ENCODE results near the gene OR9Q1.

Gene OR9Q1

GRCh38 chr11:58034471-58034870, 10.8 kb downstream of the OR9Q1 start:
- no peak for DNase-seq

DNA sequence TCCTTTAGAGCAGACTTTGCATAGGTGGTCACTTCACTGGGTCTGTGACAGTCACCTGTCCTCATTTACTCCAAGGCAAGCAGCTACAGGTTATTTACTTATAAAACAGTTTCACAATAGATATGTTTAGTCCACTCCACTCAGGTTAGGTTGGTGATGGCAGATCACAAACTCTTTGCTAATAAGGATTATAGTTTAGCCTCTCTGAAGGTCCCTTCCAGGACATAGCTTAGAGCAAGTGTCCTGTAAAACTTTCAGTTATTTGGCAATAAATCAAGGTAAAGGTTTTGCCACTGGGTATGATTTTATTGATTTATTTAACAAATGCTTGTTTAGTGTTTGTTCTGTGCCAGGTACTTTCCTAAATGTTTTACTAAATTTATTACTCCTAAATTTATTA, 15.9 kb downstream of the OR9Q1 start:
- no peak for DNase-seq

DNA sequence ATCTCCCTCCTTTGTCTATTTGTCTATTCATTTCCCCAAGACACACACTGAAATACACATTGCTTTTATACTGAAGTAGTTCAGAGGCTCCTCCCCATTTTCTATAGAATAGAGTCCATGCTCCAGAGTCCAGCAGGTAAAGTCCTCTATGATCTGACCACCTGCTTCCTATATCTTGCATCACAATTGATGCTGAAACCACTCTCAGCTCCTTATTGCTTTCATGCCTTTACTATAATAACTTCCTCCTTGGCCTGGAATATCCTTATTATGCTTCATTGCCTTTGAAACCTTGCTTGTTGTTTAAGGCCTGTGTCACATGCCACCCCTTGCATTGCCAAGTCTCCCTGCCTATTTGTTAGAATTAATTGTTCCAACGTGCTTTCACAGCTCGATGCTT, 19.7 kb downstream of the OR9Q1 start:
- DNase-seq: no peak

GRCh38 chr11:58046231-58046630, 22.6 kb downstream of the OR9Q1 start:
- DNase-seq: no peak

DNA sequence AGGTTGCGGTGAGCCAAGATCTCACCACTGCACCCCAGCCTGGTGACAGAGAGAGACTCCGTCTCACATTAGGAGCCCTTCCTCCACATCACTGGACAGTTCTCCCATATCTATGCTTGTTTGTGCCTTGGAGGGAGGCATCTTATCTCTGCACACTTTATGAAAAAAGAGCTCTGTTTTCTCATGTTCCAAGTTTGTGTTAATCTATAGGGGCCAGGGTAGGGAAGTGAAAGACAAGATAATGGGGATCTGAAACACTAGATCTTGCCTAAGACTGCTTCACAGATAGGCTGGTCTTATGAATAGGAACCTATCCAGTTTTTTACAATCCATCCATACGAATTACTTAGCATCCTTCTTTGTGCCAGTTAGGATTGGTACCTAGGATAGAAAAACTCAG, 24.1 kb downstream of the OR9Q1 start:
- DNase-seq: no peak

DNA sequence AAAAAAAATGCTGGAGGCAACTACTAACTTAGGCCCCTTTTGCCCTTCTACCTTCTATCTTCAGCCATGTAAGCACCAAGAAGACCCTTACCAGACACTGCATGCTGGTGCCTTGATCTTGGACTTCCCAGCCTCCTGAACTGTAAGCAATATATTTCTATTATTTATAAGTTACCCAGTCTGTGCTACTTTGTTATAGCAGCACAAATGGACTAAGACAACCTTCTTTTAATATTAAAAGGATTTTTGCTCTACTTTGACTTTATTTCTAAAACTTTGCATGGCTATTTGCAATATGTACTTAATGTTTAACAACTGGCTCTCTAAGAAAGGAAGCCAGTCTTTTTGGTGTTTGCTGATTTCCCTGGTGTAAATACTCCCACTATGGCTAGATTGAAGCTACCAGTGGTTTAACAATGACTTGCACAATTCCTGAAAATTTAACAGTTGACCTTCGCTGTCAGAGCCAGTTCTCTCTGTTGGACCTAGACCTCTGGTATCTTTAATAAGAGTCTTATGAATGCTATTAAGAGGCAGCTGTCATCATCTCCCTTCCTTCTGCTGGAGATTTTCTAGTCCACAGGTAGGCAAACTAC, 32.2 kb downstream of the OR9Q1 start:
- DNase-seq: no peak

GRCh38 chr11:58057481-58057880, 33.8 kb downstream of the OR9Q1 start:
- no peak for DNase-seq

GRCh38 chr11:58058276-58059006, 34.8 kb downstream of the OR9Q1 start:
- DNase-seq: no peak

GRCh38 chr11:58059007-58059350, 35.3 kb downstream of the OR9Q1 start:
- DNase-seq: no peak

DNA sequence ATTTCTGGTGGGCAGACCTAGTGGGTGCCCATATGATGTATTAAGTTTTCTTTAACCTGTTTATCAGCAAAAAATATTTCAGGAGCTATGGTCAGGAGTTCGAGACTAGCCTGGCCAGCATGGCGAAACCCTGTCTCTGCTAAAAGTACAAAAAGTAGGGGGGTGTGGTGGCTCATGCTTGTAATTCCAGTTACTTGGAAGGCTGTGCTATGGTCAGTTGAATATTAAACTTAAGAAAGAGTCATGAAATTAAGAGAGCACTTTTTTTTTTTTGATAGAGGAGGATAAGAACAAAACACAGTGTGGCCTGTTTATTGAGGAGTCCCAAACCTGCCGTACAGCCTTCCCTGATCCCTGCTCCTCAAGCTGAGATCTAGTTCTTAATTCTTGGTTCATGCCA, 36.9 kb downstream of the OR9Q1 start:
- DNase-seq: no peak

DNA sequence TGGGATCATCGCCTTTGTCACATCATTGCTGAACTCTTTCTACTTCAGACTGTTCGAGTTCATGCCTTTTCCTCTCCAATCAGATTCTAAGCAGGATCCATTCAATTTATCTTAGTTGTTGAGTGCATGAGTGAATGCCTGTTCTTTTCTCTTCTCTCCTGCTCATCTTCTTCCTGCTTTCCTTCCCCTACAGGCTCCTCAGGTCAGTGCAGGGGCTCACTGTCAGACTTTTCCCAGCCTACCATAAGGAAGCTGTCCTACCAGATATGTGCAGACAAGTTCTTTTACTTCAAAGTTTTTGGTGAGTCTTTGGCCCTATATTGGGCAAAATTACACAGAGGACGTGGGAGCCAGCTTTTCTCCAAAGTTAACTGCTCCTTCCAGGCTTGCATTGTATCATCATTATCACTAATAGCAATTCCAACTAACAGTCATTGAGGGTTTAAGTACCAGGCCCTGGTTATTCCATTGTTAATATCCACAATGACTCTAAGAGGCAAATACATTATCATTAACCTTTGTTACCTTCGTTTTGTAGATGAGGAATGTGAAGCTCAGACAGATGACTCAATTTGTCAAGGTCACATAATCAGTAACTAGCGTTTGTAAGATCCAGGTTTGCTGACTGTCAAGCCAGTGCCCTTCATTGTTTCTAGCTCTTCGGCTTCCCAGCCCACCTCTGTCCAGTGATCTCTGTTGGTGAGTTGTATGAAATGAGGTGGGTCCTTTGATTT, 37.4 kb downstream of the OR9Q1 start:
- no peak for DNase-seq

GRCh38 chr11:58061813-58062212, 38.1 kb downstream of the OR9Q1 start:
- DNase-seq: no peak

DNA sequence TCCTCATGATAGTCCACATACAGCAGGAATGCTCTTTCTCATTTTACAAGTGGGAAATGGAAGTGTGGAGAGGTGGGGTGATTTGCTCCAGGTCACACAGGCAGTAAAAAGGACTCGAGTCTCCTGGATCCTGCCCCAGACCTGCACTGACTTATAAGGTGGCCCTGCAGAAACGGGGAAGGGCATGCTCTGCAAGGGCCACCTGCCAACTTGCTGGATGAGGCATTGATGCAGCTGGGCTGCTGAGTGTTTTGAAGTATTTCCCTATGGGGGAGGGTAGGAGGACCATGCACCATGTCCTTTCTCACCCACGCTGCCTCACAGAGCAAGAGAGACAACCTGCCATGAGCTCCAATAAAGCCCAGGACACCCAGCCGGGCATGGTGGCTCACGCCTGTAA, 44.0 kb downstream of the OR9Q1 start:
- no peak for DNase-seq

DNA sequence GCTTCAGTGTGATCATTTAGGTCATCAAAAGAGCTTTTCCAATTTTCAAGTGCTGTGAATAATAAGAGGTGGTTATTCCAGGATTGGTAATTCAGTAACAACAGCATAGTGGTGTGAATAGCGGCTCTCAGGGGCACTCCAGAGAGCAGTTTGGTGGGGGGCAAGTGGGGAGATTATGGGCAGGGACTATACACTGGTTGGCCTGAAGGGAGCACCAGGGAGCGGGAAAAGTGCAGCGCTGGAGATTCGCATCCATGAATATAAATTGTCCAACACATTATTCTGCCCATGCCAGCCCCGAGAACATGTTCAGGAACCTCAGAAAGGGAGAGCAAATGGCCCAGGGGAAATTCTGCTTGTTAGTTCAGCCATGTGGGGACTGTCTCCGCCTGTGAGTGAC, 45.0 kb downstream of the OR9Q1 start:
- no peak for DNase-seq

- DNase-seq: no peak
These were observed 46.9 kb downstream of the OR9Q1 start for GRCh38 chr11:58070585-58070984.

- no peak for DNase-seq
These were observed 52.1 kb downstream of the OR9Q1 start for GRCh38 chr11:58075781-58076180.

DNA sequence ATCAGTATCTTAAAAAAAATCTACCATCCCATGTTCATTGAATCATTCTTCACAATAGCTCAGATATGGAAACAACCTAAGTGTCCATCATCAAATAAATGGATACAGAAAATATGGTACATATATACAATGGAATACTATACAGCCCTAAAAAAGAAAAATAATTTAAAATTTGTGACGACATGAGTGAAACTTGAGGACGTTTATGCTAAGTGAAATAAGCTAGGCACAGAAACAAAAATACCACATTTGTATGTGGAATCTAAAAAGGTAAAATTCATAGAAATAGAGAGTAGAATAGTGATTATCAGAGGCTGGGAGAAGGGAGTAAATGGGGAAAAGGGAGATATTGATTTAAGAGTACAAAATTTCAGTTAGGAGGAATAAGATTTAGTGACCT, 62.8 kb downstream of the OR9Q1 start:
- no peak for DNase-seq

- no peak for DNase-seq
These were observed 73.8 kb downstream of the OR9Q1 start for GRCh38 chr11:58097437-58097836.

- no peak for DNase-seq
These were observed 97.4 kb downstream of the OR9Q1 start for GRCh38 chr11:58121096-58121495.

GRCh38 chr11:58125469-58125868, 101.8 kb downstream of the OR9Q1 start, which contains the start of gene OR9I1:
Gene OR9I1 (minus strand): TSS chr11:58125530. CDS start chr11:58119444, 6,086 bp downstream.
- no peak for DNase-seq

DNA sequence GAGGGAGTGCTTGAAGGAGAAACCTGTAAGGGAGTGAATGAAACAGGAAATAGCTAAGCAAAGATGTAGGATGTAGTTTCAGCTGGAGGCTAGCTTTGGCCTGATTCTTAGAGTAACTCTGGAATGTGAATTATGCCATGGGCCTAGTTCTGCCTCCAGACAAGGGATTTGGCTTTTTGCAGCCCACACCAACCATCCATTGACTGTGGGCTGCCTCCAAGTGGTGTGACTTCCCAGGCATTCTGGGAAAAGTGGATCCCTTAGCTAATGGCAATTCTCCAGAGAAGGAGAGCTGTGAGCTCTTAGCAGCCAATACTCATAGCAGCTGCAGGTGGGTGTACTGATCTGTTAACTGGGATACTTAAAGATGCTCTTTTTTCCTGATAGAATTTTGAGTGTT, 103.7 kb downstream of the OR9Q1 start:
- no peak for DNase-seq

DNA sequence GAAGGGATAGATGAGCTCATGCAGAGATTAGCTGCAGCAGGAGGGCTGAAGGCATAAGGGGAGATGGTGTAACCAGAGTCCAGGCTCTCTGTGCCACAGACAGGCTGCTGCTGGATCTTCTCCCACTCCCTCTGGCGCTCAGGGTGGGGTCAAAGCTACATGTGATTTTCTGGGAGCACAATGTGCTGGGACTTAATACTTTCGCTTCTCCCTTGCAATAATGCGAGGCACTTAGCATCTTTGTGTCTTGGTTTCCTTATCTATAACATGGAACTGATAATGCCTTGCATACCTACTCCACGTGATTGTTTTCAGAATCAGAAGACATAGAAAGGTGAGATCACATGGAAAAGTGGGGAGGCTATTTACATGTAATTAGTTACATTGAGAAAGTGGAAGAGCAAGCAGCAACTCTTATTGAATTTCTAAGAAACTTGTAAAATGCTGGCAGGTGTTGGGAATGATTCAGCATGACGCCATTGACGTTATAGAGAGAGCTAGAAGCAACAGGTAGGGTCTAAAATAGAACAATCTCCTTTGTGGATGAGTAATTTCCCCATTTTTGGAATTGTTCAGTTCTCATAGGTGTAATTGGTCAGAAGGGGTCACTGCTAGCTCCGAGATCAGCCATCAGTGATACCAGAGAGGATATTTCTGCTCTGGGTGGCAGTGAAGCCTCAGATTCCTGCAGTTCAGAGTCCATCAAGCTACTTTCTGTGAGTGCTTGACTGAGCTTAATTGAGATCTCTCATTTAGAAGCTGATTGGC, 109.8 kb downstream of the OR9Q1 start:
- no peak for DNase-seq

GRCh38 chr11:58134151-58134550, 110.5 kb downstream of the OR9Q1 start:
- DNase-seq: no peak

DNA sequence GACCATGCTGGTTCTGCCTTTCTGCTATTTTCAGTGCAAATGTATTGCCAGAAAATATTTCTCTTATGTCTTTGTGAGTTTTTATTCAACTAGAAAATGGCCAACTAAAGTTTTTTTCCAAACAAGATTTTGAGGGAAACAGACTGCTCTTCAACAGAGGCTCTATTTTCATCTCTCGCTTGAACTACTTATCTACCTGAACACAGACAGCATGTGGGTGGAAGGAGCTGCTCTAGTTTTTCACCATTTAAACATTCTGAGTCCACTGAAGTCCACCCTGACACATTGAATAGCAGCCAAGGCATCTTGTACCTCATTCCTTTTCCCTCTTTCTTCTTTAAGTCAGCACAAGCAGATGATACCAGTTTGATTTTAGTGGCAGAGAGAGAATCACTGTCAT, 111.5 kb downstream of the OR9Q1 start:
- DNase-seq: no peak

Data from hematopoietic multipotent progenitor cell treated with erythropoietin and hydrocortisone succinate and interleukin-3 and kit ligand, for 8 days (in vitro differentiated cells).